Activated naive CD4-positive, alpha-beta T cell treated with anti-CD3 and anti-CD28 coated beads, Interleukin-2, amount 50 U/mL, for 24 hours (primary cell): Measurements from ENCODE around the gene MAPK8IP3.

Source experiments
- H3K27ac Mint-ChIP-seq: one replicate; pipeline ENCODE4 v1.8.0; 2021; ENCODE audit warnings: mild to moderate bottlenecking, mixed read lengths
- H3K27me3 Mint-ChIP-seq: one replicate; pipeline ENCODE4 v1.8.0; 2021; ENCODE audit warnings: mixed read lengths
- H3K36me3 Mint-ChIP-seq: one replicate; pipeline ENCODE4 v1.8.0; 2021; ENCODE audit warnings: mixed read lengths
- H3K4me1 Mint-ChIP-seq: one replicate; pipeline ENCODE4 v1.8.0; 2021; ENCODE audit warnings: mixed read lengths
- H3K4me3 Mint-ChIP-seq: one replicate; pipeline ENCODE4 v1.8.0; 2021; ENCODE audit warnings: mild to moderate bottlenecking, mixed read lengths
- H3K9me3 Mint-ChIP-seq: one replicate; pipeline ENCODE4 v1.8.0; 2021; ENCODE audit warnings: mixed read lengths

Gene MAPK8IP3

DNA sequence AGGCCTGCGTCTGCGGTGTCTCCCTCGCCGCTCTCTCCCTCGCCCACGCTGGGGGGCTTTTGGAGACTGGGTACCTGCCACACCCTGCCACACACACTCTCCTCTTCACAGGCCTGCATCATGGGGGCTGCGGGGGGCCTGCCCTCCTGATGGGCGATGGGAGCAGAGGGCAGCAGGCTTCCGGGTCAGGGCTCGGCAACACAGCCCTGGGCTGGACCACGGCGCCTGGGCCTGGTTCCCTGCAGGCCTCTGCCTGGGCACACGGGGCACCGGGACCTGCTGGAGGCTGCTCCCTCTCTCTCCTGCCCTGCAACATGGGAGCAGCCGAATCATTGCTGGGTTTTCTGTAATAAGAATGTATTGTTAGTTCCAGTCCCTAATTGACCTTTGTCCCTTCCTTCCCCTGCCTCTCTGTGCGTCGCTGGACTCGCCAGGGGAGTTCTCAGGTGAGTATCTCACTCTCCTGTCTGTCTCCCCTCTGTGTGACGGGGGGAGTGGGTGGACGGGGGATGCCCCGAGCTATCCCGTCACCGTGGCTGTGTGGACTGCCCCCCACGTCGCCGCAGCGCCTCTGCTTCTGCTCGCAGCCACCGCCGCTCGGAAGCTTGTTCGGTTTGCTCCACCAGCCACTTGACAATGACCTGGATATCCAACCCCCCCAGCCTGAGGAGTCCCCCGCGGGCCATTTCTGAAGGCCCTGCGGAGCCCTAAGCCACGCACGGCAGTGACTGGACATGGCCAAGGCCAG lies 51.9 kb downstream of the MAPK8IP3 start:
- no peaks in the 10 kb centered on the region for H3K9me3 Mint-ChIP-seq
- peaks cover 2% of the 10 kb centered on the region for H3K36me3 Mint-ChIP-seq
- no peak overlapping the region for H3K27ac Mint-ChIP-seq
- H3K4me3 Mint-ChIP-seq = no peak overlapping the region
- H3K4me1 Mint-ChIP-seq = peaks cover 9% of the 10 kb centered on the region
- H3K27me3 Mint-ChIP-seq = no peaks in the 10 kb centered on the region

DNA sequence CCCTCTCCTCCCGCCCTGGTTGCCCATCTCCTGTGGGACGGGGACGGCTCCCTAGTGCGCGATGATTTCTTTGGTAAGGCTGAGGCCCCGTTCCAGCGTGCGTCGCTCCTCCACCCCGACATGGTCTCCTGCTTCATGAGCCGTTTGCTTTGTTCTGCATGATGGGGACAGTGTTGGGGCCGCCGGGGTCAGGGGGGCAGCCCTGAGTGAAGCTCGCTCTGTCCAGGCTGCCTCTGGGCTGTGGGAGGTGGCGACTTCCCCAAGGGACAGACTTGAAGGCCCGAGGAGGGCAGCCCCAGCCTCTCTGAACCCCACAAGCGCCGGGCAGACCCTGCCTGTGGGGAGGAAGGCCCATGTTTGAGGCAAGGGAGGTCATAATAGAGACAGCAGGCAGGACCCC lies 52.9 kb downstream of the MAPK8IP3 start:
- peak overlapping the region; percentile 17 for H3K27ac Mint-ChIP-seq
- H3K27me3 Mint-ChIP-seq = no peaks in the 10 kb centered on the region
- H3K4me1 Mint-ChIP-seq = peaks cover 9% of the 10 kb centered on the region
- no peak overlapping the region for H3K4me3 Mint-ChIP-seq
- no peaks in the 10 kb centered on the region for H3K9me3 Mint-ChIP-seq
- H3K36me3 Mint-ChIP-seq = peaks cover 2% of the 10 kb centered on the region

DNA sequence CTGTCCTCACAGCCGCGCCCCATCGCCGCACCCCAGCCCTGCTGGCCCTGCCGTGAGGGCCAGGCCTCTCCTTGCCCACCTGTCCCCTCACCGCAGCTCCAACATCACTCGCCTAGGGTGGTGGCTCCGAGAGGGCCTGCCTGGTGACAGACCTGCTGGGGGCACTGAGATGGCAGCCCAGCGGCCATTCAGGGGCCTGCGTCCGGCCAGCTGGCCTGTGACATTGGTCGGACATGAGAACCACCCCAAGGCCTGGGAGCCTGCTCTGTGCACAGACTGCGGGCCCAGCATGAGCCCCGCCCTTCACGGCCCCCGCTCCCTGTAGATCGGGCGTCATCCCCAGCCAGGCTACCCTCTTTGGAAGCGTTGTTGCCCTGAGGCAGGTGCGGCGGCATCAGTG lies 53.5 kb downstream of the MAPK8IP3 start:
- Mint-ChIP-seq H3K4me1 (peaks cover 9% of the 10 kb centered on the region), H3K36me3 (peaks cover 2% of the 10 kb centered on the region), H3K4me3 (no peak overlapping the region), H3K27me3 (no peaks in the 10 kb centered on the region), H3K9me3 (no peaks in the 10 kb centered on the region), H3K27ac (no peak overlapping the region)

DNA sequence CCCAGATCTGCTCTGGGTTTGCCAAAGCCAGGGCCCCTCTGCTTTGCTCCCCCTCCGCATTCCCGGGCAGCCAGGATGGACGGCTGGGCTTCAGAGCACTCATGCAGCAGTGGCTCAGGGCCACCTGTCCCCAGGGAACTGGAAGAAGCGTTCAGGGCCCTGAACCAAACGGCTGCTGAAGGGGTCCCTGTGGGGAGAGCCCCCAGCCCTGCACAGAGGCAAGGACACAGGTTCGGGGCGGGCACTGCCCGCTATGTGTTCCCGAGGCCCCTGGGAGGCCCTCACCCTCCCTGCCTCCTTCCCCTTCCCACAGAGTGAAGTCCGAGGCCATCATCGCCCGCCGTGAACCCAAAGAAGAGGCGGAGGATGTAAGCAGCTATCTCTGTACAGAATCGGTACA lies 54.9 kb downstream of the MAPK8IP3 start:
- Mint-ChIP-seq H3K4me1 (peaks cover 9% of the 10 kb centered on the region), H3K27ac (no peak overlapping the region), H3K36me3 (peaks cover 3% of the 10 kb centered on the region), H3K27me3 (no peaks in the 10 kb centered on the region), H3K4me3 (no peak overlapping the region), H3K9me3 (no peaks in the 10 kb centered on the region)

DNA sequence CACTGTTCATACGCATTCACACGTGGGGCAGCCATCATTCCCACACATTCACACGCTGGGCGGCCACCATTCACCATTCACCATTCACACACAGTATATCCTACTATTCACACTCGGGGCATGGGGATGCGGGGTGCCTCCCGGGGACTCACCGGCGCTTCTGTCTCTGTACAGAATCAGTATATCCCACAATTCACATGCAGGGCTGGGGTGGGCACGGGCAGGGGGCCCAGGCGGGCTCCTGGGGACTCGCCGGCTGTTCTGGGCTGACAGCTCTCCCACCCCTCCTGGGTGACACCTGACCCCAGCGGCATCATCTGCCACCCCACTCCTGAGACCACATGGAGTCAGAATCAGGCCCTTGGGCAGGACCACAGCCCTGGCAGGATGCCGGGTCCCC lies 55.8 kb downstream of the MAPK8IP3 start:
- no peaks in the 10 kb centered on the region for H3K9me3 Mint-ChIP-seq
- peaks cover 6% of the 10 kb centered on the region for H3K4me1 Mint-ChIP-seq
- no peak overlapping the region for H3K27ac Mint-ChIP-seq
- peaks cover 1% of the 10 kb centered on the region for H3K36me3 Mint-ChIP-seq
- H3K4me3 Mint-ChIP-seq = no peak overlapping the region
- no peaks in the 10 kb centered on the region for H3K27me3 Mint-ChIP-seq

DNA sequence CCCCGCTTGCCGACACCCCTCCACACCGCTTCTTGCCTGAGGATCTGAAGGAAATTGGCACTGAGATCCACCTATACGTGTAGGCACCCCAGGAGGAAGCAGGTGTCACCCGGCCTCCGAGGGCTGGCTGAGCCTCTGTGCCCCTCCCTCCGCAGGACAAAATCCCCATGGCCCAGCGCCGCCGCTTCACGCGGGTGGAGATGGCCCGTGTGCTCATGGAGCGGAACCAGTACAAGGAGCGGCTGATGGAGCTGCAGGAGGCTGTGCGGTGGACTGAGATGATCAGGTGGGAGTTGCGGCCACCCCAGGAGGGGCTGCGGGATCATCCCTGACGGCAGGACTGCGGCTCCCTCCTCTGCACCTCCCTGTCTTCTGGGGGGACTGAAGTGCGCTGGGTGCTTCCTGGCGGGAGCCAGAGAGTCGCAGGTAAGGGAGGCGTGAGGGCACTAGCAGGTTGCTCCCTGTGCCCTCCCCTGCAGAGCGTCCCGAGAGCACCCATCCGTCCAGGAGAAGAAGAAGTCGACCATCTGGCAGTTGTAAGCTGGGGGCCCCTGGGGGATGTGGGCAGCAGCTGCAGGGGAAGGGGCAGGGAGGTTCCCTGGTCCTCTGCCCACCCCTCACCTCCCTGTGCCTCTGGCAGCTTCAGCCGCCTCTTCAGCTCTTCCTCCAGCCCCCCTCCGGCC lies 56.3 kb downstream of the MAPK8IP3 start:
- Mint-ChIP-seq H3K9me3 (no peaks in the 10 kb centered on the region), H3K27ac (no peak overlapping the region), H3K27me3 (no peaks in the 10 kb centered on the region), H3K4me3 (no peak overlapping the region), H3K36me3 (peaks cover 1% of the 10 kb centered on the region), H3K4me1 (peaks cover 5% of the 10 kb centered on the region)

DNA sequence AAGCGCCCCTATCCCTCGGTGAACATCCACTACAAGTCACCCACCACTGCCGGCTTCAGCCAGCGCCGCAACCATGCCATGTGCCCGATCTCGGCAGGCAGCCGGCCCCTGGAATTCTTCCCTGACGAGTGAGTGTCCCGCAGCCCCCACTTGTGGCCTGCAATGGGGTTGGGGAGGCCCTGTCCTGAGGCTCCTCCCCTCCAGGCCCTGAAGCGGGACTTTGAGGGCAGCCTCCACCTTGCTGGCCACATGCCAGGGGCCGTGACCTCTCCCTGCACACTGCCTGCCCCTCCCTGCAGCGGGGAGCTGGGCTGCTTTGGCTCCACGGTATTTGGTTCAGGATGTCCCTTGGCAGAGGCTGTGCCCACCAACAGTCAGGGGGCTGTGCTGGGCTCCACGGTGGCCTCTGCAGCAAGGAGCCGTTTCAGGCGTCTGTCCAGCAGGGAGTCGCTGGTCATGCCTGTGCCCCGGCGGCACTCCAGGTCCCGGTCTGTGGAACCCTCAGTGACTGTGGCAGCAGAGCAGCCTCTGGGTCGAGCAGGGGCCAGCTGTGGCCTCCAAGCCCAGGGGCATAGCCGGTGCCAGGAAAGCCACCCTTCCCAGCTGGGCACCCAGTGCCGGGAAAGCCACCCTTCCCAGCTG lies 57.0 kb downstream of the MAPK8IP3 start:
- H3K36me3 Mint-ChIP-seq = peaks cover 3% of the 10 kb centered on the region
- H3K27me3 Mint-ChIP-seq = no peaks in the 10 kb centered on the region
- H3K9me3 Mint-ChIP-seq = no peaks in the 10 kb centered on the region
- no peak overlapping the region for H3K27ac Mint-ChIP-seq
- H3K4me3 Mint-ChIP-seq = no peak overlapping the region
- no peaks in the 10 kb centered on the region for H3K4me1 Mint-ChIP-seq

DNA sequence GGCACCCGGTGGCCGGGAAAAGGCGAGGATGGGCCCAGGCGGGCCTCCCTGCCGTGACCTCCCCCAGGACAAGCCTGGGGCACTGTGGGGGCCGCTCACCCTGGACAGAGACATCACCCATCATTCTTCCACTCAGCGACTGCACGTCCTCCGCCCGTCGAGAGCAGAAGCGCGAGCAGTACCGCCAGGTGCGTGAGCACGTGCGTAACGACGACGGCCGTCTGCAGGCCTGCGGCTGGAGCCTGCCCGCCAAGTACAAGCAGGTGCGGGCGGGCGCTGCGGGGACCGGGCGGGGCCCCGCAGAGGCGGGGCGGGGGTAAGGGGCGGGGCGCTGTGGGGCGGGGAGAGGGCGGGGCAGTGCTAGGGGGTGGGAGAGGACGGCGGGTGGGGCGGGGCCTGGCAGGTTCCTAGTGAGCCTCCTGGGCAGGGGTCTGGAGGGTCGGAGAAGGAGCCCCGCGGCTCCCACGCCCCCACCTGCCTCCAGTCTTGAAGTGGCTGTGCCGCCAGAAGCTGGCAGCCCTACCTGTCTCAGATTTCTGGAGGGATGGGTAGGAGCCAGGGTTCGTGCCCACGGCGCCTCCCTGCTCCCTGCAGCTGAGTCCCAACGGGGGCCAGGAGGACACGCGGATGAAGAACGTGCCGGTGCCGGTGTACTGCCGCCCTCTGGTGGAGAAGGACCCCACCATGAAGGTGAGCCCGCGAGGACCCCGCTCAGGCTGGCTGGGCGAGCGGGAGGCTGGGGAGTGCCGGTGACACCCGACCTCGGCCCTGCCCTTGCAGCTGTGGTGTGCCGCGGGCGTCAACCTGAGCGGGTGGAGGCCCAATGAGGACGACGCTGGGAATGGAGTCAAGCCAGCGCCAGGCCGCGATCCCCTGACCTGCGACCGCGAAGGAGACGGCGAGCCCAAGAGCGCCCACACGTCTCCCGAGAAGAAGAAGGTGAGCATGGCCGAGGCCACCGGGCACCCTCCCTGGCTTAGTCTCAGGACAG lies 57.8 kb downstream of the MAPK8IP3 start:
- Mint-ChIP-seq H3K4me3 (no peak overlapping the region), H3K9me3 (no peaks in the 10 kb centered on the region), H3K4me1 (no peaks in the 10 kb centered on the region), H3K27ac (no peak overlapping the region), H3K27me3 (no peaks in the 10 kb centered on the region), H3K36me3 (peaks cover 3% of the 10 kb centered on the region)

DNA sequence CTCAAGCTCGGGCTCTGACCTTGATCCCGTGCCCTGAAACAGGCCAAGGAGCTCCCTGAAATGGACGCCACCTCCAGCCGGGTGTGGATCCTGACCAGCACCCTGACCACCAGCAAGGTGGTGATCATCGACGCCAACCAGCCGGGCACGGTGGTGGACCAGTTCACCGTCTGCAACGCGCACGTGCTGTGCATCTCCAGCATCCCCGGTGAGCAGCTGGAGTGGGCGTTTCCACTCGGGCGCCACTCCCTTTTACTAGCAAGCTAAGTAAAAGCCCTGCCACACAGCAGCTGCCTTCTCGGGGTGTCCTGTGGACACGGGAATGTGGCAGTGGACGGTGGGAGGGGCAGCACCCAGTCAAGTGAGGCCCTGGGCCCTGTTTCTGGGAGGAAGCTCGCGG lies 59.0 kb downstream of the MAPK8IP3 start:
- Mint-ChIP-seq H3K36me3 (peaks cover 3% of the 10 kb centered on the region), H3K27ac (no peak overlapping the region), H3K4me3 (no peak overlapping the region), H3K4me1 (no peaks in the 10 kb centered on the region), H3K27me3 (no peaks in the 10 kb centered on the region), H3K9me3 (no peaks in the 10 kb centered on the region)

DNA sequence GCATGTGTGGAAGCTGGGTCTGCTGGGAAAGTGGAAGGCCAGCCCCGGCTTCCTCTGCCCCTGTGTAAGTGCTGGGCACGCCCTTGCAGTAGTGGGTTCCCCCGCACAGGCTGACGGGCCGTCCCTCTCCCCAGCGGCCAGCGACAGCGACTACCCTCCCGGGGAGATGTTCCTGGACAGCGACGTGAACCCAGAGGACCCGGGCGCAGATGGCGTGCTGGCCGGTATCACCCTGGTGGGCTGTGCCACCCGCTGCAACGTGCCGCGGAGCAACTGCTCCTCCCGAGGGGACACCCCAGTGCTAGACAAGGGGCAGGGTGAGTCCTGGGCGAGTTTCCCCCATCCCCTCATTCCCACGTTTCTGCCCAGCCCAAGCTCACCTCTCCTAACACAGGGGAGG lies 59.8 kb downstream of the MAPK8IP3 start:
- Mint-ChIP-seq H3K9me3 (no peaks in the 10 kb centered on the region), H3K36me3 (peaks cover 3% of the 10 kb centered on the region), H3K27ac (no peak overlapping the region), H3K4me1 (peaks cover 4% of the 10 kb centered on the region), H3K27me3 (no peaks in the 10 kb centered on the region), H3K4me3 (no peak overlapping the region)

DNA sequence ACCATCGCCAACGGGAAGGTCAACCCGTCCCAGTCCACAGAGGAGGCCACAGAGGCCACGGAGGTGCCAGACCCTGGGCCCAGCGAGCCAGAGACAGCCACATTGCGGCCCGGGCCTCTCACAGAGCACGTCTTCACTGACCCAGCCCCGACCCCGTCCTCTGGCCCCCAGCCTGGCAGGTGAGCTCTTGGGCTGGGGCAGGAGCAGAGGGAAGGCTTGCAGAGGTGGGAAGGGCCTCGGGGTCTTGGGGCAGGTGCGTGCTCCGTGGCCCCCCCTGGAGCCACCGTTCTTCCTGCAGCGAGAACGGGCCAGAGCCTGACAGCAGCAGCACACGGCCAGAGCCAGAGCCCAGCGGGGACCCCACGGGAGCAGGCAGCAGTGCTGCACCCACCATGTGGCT lies 60.2 kb downstream of the MAPK8IP3 start:
- Mint-ChIP-seq H3K36me3 (peaks cover 3% of the 10 kb centered on the region), H3K9me3 (no peaks in the 10 kb centered on the region), H3K4me3 (no peak overlapping the region), H3K27me3 (no peaks in the 10 kb centered on the region), H3K4me1 (peaks cover 4% of the 10 kb centered on the region), H3K27ac (no peak overlapping the region)

DNA sequence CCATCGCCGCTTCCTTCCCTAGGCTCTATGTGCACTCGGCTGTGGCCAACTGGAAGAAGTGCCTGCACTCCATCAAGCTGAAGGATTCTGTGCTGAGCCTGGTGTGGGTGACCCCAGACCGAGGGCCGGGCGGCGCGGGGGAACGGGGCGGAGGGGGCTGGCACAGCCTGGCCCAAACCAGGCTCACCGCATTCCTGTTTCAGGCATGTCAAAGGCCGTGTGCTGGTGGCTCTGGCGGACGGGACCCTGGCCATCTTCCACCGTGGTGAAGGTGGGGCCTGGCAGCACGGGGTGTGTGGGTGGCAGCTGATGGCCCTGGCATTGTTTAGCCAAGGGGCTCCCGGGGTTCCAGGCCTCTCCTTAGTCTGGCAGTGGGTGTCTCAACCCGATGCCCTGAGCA lies 60.7 kb downstream of the MAPK8IP3 start:
- no peaks in the 10 kb centered on the region for H3K27me3 Mint-ChIP-seq
- no peak overlapping the region for H3K27ac Mint-ChIP-seq

DNA sequence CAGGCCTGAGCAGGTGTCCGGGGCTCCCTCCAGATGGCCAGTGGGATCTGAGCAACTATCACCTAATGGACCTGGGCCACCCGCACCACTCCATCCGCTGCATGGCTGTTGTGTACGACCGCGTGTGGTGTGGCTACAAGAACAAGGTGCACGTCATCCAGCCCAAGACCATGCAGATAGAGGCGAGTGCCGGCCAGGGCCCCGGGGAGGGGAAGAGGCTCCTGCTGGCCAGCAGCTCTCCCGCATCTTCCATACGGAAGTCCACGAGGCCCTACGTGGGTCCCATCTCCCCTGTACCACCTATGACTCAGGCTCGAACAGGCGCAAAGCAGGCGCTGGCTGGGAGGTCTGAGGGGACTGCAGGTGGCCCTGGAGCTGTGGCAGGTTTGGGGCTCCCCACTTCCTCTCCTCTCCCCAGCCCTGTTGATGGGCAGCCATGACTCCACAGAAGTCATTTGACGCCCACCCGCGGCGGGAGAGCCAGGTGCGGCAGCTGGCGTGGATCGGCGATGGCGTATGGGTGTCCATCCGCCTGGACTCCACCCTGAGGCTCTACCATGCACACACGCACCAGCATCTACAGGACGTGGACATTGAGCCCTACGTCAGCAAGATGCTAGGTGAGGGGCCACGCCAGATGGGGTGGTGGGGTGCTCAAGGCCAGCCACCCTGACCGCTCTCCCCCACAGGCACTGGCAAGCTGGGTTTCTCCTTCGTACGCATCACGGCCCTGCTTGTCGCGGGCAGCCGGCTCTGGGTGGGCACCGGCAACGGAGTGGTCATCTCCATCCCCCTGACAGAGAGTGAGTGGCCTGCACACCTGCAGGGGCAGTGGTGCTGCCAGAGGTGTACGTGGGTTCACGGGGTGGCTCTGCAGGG lies 61.4 kb downstream of the MAPK8IP3 start:
- Mint-ChIP-seq H3K27me3 (no peaks in the 10 kb centered on the region), H3K36me3 (peaks cover 6% of the 10 kb centered on the region), H3K4me3 (no peak overlapping the region), H3K27ac (peak overlapping the region; percentile 51), H3K4me1 (peaks cover 8% of the 10 kb centered on the region), H3K9me3 (no peaks in the 10 kb centered on the region)

More for the DNA sequence above, 60.7 kb downstream of the MAPK8IP3 start:
- peaks cover 3% of the 10 kb centered on the region for H3K36me3 Mint-ChIP-seq
- H3K4me1 Mint-ChIP-seq = peaks cover 4% of the 10 kb centered on the region
- no peaks in the 10 kb centered on the region for H3K9me3 Mint-ChIP-seq
- H3K4me3 Mint-ChIP-seq = no peak overlapping the region

DNA sequence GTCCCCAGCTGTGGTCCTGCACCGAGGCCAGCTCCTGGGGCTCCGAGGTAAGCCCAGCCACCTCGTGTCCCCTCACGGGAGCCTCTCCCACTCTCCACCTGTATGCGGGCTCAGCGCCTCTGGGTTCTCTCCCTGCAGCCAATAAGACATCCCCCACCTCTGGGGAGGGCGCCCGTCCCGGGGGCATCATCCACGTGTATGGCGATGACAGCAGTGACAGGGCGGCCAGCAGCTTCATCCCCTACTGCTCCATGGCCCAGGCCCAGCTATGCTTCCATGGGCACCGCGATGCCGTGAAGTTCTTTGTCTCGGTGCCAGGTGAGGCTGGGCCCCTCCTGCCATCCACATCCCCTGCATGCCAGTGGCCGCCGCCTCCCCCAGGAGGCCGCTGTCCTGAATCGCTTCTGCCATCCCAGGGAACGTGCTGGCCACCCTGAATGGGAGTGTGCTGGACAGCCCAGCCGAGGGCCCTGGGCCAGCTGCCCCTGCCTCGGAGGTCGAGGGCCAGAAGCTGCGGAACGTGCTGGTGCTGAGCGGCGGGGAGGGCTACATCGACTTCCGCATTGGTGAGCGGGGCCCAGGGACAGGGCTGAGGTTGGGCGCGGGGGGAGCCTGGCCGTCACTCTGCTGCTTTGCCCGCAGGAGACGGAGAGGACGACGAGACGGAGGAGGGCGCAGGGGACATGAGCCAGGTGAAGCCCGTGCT lies 62.2 kb downstream of the MAPK8IP3 start:
- Mint-ChIP-seq H3K27ac (peak overlapping the region; percentile 46), H3K9me3 (no peaks in the 10 kb centered on the region), H3K27me3 (no peaks in the 10 kb centered on the region), H3K4me3 (no peak overlapping the region), H3K4me1 (peaks cover 9% of the 10 kb centered on the region), H3K36me3 (peaks cover 6% of the 10 kb centered on the region)
